ENCODE results near the gene ADRA1B.

The ADRA1B gene

GRCh38 chr5:159936686-159937329 is 20.5 kb downstream of the ADRA1B start:
- Histone ChIP-seq H3K27ac (ENCODE audit: poor library complexity, severe bottlenecking) (peak overlapping the region; percentile 48), H3K9me3 (ENCODE audit: severe bottlenecking) (no peaks in the 10 kb centered on the region), H3K27me3 (ENCODE audit: insufficient read depth, poor library complexity, severe bottlenecking) (no peaks in the 10 kb centered on the region), H3K36me3 (ENCODE audit: low read depth) (no peaks in the 10 kb centered on the region), H3K4me1 (ENCODE audit: insufficient read depth, poor library complexity, severe bottlenecking) (peaks cover 10% of the 10 kb centered on the region), H3K4me3 (ENCODE audit: severe bottlenecking) (no peak overlapping the region)
- DNase-seq (ENCODE audit: low spot score) = no peak
- ATAC-seq (ENCODE audit: low read depth) = peak; percentile 93
- no peak for TF ChIP-seq CTCF (IDR thresholded peaks at IDR 0.05; ENCODE audit: poor library complexity, severe bottlenecking)

GRCh38 chr5:159937580-159937979 is 21.3 kb downstream of the ADRA1B start:
- H3K36me3 ChIP-seq (ENCODE audit: low read depth) = no peaks in the 10 kb centered on the region
- H3K27ac ChIP-seq (ENCODE audit: poor library complexity, severe bottlenecking) = peak overlapping the region; percentile 48
- H3K4me3 ChIP-seq (ENCODE audit: severe bottlenecking) = no peak overlapping the region
- ATAC-seq (ENCODE audit: low read depth) (no peak), DNase-seq (ENCODE audit: low spot score) (no peak)
- H3K27me3 ChIP-seq (ENCODE audit: insufficient read depth, poor library complexity, severe bottlenecking) = no peaks in the 10 kb centered on the region
- H3K4me1 ChIP-seq (ENCODE audit: insufficient read depth, poor library complexity, severe bottlenecking) = peaks cover 10% of the 10 kb centered on the region
- no peaks in the 10 kb centered on the region for H3K9me3 ChIP-seq (ENCODE audit: severe bottlenecking)
- TF ChIP-seq CTCF (IDR thresholded peaks at IDR 0.05; ENCODE audit: poor library complexity, severe bottlenecking) = no peak

- ATAC-seq (ENCODE audit: low read depth) (no peak), DNase-seq (ENCODE audit: low spot score) (no peak)
- no peaks in the 10 kb centered on the region for H3K27me3 ChIP-seq (ENCODE audit: insufficient read depth, poor library complexity, severe bottlenecking)
- TF ChIP-seq CTCF (IDR thresholded peaks at IDR 0.05; ENCODE audit: poor library complexity, severe bottlenecking) = no peak
- H3K9me3 ChIP-seq (ENCODE audit: severe bottlenecking) = no peaks in the 10 kb centered on the region
- H3K36me3 ChIP-seq (ENCODE audit: low read depth) = no peaks in the 10 kb centered on the region
- no peaks in the 10 kb centered on the region for H3K4me1 ChIP-seq (ENCODE audit: insufficient read depth, poor library complexity, severe bottlenecking)
- H3K4me3 ChIP-seq (ENCODE audit: severe bottlenecking) = no peak overlapping the region
- no peak overlapping the region for H3K27ac ChIP-seq (ENCODE audit: poor library complexity, severe bottlenecking)
Measured at GRCh38 chr5:159943326-159943725, 27.0 kb downstream of the ADRA1B start.

GRCh38 chr5:159944056-159944600 is 27.8 kb downstream of the ADRA1B start:
- Histone ChIP-seq H3K27ac (ENCODE audit: poor library complexity, severe bottlenecking) (no peak overlapping the region), H3K4me3 (ENCODE audit: severe bottlenecking) (no peak overlapping the region), H3K4me1 (ENCODE audit: insufficient read depth, poor library complexity, severe bottlenecking) (no peaks in the 10 kb centered on the region), H3K9me3 (ENCODE audit: severe bottlenecking) (no peaks in the 10 kb centered on the region), H3K36me3 (ENCODE audit: low read depth) (no peaks in the 10 kb centered on the region), H3K27me3 (ENCODE audit: insufficient read depth, poor library complexity, severe bottlenecking) (no peaks in the 10 kb centered on the region)
- no peak for TF ChIP-seq CTCF (IDR thresholded peaks at IDR 0.05; ENCODE audit: poor library complexity, severe bottlenecking)
- DNase-seq (ENCODE audit: low spot score) (no peak), ATAC-seq (ENCODE audit: low read depth) (no peak)

- no peak overlapping the region for H3K4me3 ChIP-seq (ENCODE audit: severe bottlenecking)
- ATAC-seq (ENCODE audit: low read depth) = no peak
- H3K36me3 ChIP-seq (ENCODE audit: low read depth) = no peaks in the 10 kb centered on the region
- H3K4me1 ChIP-seq (ENCODE audit: insufficient read depth, poor library complexity, severe bottlenecking) = no peaks in the 10 kb centered on the region
- no peaks in the 10 kb centered on the region for H3K27me3 ChIP-seq (ENCODE audit: insufficient read depth, poor library complexity, severe bottlenecking)
- no peak for TF ChIP-seq CTCF (IDR thresholded peaks at IDR 0.05; ENCODE audit: poor library complexity, severe bottlenecking)
- H3K27ac ChIP-seq (ENCODE audit: poor library complexity, severe bottlenecking) = no peak overlapping the region
- DNase-seq (ENCODE audit: low spot score) = no peak
- H3K9me3 ChIP-seq (ENCODE audit: severe bottlenecking) = no peaks in the 10 kb centered on the region
Measured at GRCh38 chr5:159945359-159945758, 29.1 kb downstream of the ADRA1B start.
